HG03558 (cell line): Measurements from ENCODE around the gene DAPP1.
"Not testable (repeated sequence)": the region's sequence is repeated elsewhere in the genome, so short reads cannot be mapped to it uniquely, and the experiment has no call there.

Experiments
- ATAC-seq: cut with Tn5 transposase; IDR thresholded peaks from one replicate; pipeline ENCODE4 v1.9.1; 2021; ENCODE audit warnings: moderate number of reproducible peaks; ENCODE audit not compliant: unreplicated experiment; ENCODE audit errors: extremely low read depth

Gene DAPP1, protein sequence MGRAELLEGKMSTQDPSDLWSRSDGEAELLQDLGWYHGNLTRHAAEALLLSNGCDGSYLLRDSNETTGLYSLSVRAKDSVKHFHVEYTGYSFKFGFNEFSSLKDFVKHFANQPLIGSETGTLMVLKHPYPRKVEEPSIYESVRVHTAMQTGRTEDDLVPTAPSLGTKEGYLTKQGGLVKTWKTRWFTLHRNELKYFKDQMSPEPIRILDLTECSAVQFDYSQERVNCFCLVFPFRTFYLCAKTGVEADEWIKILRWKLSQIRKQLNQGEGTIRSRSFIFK

DNA sequence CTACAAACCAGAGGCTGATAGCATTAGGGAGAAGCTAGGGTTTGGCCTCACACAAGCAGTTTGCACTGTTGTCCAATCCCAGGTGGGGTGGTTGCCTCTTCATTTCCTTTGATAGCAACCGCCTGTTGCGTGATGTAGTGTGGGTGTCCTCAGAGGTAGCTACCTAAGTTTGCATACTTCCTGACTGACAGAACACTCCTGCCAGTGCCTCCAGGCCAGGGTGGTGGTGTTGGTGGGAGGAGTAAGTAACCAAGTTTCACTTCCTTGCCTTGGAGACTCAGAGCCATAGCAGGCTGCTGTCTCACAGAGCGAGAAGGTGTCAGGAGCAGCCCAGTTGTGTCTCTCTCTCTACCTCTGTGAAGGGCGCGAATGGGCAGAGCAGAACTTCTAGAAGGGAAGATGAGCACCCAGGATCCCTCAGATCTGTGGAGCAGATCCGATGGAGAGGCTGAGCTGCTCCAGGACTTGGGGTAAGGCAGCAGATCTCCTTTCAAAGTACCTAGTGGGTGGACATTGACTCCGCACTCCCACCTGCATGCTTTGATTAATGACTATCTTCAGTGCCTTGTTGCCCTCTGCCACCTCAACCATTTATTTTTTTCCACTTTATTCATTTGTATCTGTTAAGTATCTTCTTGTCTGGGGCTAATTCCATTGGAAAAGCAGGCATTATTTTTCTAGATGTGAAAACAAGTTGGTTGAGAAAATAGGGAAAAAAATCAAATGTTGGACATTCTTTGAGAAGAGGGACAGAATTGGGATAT, at the start of gene DAPP1:
TSS of gene DAPP1 (plus strand) at position 283 of the 764 bp plus-strand sequence. CDS start at position 370, 87 bp downstream.
- peak; percentile 97 for ATAC-seq

DNA sequence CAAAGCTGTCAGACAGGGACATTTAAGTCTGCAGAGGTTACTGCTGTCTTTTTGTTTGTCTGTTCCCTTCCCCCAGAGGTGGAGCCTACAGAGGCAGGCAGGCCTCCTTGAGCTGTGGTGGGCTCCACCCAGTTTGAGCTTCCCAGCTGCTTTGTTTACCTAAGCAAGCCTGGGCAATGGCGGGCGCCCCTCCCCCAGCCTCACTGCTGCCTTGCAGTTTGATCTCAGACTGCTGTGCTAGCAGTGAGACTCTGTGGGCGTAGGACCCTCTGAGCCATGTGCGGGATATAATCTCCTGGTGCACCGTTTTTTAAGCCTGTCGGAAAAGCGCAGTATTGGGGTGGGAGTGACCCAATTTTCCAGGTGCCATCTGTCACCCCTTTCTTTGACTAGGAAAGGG, 45.8 kb upstream of the DAPP1 start:
- not testable (repeated sequence) for ATAC-seq

DNA sequence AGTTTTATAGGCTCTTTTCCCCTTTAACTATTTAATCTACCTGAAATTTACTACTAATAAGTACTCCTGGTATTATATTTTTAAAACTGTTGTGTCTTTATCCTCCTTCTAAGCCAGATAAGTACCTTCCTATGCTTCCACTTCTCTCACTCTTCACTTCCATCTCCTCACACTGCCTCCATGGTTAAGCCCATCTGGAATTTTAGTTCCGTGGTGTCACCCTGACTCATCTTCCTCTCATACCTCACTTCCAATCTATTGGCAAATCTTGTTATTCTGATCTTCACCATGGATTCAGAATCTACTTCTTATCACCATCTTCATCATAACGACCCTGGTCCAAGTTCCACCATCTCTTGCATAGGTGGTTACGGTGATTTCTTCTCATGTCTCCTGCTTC, 32.7 kb upstream of the DAPP1 start:
- ATAC-seq: no peak

DNA sequence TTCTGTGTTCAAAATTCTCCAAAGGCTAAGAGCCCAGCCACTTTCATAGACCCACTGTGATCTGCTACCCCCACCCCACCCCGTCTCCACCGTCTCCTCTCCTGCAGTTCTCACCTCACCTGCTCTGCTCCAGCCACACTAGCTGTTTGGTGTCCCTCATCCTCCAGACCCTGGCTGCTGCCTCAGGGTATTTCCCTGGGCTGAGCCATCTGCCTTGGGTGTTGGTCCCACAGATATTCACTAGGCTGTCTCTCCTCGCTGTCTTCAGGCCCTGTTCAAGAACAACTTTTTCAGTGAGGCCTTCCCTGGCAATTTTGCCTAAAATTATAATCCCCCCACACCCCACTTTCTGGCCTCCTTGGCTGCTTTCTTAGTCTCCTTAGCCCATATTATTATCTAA, 31.8 kb upstream of the DAPP1 start:
- no peak for ATAC-seq

DNA sequence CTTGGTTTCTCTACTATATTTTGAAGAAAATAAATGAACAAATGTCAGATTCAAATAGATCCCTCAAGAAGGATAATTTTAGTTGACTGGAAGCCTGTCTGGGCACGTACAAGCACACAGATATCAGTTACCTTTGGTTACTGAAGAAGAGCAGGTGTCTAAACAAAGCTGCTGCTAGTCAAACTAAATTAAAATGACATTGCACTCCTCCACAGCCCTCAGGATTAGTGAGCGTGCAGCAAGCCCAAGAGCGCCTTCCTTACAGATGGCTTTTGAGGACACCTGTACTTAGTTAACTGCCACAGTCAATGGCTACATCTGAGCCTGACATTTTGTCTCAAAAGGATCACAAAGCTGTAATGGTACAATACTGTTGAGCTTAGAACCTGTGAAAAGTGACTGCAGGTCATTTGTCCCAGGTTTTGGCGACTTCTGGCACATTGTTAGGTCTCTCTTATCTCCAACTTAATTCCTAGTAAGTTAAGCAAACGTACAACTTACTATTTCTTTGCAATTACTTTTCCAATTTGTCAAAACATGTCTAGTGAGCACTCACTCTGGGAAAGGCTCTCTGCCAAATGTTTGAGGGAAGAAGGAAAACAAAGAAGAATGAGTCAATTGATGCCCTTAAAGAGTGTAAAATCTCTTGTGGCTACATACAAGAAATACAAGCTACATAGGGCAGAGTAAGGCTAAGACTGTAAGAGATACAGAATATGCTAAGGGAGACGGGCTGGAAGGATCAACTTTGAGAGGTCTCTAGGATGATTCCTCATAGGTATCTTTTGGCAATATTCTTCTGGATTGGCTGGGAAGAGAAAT, 25.6 kb upstream of the DAPP1 start:
- no peak for ATAC-seq

DNA sequence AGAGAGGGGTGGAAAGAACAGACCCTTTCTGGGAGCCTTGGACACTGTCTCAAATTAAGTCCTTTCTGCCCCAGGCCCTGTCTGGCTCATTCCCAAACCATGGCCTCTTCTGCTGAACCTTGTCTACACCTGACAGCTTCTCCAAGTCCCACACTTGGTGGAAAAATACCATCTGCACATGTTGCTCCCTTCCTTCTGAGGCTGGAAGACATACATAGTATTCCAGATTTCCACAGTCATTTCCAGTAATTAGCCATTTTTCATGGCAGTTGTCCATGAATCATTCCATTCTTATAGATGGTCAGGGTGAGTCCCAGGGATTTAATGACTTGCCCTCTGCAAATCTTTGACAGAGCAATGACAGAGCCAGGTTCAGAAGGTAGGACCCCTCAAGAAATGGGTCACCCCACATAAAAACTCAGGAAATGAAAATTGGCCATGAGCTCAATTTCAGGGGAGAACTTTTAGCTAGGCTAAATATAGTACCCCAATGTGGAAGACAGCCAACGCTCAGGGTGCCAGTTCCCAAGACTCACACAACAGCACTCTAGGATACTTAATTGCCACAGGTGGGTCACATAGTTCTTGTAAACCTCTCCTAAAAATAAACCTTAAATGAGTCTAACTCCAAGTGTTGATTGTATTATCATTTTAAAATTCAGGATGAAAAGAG, 16.2 kb upstream of the DAPP1 start:
- no peak for ATAC-seq

DNA sequence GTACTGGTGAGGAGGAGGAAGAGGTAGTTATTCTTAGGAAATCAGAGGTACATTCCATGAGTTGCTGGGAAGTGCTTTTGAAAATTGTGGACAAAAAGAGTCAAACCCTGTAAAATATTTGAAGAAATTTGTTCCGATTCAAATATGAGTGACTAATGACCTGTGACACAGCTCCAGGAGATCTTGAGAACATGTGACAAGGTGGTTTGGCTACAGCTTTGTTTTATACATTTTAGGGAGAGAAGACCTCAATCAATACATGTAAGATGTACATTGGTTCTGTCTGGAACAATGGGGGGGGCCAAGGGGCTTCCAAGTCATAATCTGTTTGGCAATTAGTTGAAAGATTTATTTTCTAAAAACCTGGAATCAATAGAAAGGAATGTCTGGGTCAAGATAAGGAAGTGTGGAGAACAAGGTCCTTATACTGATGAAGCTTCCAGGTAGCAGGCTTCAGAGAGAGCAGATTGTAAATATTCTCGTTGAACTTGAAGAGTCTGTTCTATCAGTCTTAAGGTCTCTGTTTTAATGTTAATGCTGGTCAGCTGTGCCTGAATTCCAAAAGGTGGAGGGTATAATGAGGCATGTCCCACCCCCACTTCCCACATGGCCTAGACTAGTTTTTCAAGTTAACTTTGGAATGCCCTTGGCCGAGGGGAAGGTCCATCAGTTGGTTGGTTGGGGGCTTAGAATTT, 15.5 kb upstream of the DAPP1 start:
- no peak for ATAC-seq

DNA sequence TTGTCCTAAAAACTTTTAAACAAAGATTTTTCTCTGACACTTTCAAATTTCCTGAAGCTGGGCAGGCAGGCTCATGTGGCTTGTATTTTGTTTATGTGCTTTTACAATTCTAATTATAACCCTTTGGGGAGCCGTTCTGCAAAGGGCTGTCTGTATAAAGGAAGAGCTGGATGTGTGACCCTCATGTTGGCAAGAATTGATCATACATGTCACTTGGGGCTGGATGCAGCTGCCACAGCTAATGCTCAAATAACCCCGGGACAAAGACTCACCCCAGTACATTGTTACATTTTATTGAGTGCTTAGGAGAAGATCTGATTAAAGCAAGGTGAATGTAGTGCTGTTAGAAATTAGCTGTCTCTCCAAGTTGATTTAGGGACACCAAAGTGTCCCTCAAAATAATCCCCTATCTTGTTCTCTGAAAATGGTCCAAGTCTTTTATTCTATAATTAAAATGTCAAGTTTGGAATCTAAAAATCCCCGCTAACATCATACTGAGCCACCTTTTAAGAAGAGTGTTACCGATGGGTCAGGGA, 13.0 kb upstream of the DAPP1 start:
- ATAC-seq: no peak

DNA sequence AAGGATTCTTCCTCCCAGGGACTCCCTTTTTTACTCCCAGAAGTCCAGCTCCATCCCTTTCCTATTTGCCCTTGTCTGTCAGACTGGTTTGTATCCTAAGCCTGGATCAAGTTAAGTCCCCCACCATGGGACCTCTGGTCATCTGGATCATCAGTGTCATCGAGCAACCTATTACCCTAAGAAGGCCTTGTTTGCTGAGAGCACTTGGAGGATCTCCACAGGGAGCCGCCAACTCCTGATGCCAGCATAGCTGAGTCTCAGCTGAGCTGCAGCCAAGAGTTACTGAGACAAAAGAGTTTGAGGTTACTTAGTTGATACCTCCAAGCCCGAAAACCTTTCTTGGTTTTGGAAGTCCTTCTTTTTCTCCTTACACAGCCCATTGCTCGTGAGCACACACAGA, 10.1 kb upstream of the DAPP1 start:
- no peak for ATAC-seq

DNA sequence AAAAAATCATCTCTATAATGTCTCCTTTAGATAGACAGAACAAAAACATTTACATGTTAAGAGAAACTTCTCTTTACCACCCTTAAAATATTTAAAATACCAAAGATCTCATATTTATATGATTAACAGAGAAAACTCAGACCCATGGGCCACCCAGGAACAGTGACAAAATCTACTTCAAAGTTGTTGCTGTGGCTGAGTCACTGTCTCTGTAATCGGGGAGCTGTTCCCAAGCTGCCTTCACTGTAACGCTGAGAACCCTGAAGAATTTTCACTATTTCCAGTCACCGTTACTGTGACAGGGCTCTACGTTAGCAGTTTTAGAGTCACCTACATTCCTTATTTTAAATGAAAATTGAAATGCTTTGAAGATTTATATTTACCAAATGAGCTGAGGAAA, 9.0 kb upstream of the DAPP1 start:
- ATAC-seq: no peak

DNA sequence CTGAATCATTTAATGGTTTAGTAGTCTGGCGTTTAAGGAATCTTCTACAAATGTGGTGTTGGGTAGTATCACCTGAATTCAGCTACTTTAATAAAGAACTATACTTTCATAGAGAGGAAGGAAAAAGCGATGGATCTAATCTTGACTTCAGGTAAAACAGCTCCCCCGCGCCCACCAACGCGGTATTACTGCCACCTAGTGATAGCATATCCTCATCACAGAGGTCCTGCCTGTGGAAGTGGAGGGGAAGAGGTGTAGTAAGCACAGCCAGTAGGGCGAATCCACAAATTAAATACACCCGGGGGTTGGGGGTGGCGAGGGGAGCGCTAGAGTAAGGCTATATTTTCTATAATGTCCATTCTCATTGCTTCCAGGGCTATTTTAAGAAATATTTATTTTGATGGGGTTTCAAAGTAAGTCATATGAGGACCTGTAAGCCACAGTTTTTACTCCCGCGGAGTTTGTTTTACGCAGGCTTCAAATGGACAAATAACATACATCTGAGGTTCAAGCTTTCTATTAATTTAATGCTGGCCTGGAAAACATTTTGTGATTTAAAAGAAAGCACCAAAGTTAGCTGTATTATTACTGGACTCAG, 8.3 kb upstream of the DAPP1 start:
- no peak for ATAC-seq

DNA sequence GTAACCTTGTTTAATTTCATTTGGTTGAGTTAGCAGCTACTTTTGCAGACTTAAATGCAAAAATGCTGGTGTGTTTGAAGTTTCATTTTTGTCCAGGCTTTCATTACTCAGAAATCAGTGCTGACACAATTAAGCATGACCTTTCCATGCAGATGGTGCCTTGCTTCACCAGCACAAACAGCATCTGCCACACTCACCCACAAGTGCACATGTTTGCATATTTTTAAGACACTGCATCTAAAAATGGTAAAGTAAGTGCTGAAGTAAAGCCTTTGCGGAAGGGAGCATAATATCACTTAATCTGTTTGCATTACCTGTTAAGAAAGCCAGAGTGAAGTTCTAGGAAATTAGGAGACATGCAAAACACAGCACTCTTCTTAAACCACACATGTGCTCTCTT, 7.3 kb upstream of the DAPP1 start:
- ATAC-seq: no peak

DNA sequence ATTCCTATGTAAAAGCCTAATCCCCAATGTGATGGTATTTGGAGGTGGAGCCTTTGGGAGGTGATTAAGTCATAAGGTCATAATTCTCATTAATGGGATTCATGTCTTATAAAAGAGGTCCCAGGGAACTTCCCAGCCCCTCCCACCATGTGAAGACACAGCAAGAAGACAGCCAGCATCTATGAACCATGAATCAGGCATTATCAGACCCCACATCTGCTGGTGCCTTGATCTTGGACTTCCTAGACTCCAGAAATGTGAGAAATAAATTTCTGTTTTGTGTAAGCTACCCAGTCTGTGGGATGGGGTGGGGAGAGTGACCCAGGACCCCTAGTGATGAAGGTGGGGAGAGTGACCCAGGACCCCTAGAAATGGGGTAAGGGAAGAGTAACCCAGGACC, 6.1 kb upstream of the DAPP1 start:
- ATAC-seq: no peak

DNA sequence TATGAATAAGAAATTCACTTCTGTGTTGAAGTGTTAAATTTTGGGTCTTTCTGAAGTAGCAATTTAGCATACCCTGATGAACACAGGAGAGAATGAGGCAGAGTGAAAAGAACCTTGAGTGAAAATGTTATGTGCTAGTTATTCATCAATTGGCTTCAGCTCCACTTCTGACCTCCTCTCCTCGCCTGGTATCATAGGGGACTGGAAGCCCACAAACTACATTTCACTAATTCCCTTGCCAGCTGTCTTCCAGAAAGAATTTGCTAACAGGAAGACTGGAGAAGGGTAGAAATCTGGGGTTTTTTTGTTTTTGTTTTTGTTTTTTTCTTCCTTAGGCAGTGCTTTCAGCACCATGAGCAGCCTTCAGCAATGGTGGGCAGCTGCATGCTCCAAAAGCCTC, 5.5 kb upstream of the DAPP1 start:
- no peak for ATAC-seq

DNA sequence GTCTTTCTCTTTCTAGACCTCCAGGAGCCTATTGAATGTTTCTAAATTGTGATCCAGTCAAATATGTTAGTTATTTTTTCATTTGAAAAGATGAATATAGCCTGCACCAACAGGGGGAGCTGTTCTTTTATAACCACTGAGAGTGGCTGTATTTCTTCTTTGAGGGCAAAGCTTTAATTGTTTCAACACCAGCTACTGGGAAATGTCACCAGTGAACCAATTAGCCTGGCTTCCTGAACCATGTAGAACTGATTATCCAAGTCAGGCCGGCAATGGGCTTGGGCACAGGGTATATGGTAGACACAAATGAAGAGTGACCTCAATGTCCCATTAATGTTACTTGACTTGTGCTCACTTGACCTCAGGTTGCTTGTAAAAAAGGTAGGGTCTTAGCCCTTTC, 4.8 kb upstream of the DAPP1 start:
- ATAC-seq: no peak

DNA sequence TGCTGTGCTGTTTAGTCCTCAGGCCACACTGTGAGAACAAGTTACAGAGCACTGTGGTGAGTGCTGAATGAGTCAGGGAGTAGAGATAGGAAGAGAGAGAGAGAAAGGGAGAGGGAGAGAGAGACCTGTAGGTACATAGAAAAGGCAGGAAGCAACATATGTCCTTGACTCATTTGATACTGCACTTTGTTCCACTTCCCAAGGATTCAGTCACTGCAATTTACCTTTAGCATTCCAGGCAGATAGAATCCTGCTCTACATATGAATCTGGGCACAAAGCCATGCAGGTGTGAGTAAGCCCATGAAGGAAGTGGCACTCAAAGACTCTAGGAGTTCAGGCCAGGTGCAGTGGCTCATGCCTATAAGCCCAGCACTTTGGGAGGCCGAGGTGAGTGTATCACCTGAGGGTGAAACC, 1.0 kb upstream of the DAPP1 start:
- ATAC-seq: no peak

DNA sequence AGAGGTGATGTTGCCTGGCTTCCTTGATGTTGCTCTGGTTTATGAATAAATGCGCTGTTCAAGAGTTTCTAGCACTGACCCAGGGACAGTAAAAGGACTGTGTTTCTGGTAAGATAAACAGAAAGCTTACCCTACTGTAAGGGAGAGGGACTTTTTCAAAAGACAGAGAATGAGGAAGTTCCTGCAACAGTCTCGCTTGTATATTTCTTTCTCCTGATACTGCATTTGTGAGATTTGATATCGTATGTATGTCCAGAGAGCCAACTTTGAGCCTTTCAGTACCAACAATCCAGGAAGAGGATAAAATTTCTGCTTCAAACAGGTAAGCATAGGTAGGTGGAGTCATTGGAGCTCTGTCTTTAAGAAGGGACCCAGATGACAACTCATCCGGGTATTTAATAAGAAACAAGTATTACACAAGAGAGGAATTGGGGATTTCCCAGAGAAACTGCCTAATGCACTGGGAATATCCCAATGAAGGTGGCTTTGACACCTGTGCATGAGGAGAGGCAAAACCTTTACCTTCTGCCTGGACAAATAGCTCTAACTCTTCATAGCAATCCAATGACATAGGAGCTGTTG, 773 bp downstream of the DAPP1 start:
- no peak for ATAC-seq

DNA sequence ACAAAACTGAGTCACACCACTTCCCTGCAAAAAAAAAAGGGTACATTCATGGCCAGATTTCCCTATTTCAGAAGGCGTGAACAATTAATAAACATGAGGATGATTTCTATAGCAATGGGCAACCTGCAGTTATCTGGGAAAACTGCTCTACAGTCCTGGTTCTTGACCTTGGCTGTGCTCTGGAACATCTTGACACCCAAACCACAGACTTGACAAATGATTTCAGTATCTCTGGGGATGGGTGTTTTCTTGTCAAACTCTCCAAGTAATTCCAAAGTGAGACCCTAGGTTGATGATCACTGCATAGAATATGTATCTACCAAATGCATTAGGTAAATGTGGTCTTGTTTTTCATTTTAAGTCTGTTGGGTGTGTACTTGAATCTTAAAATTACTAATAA, 2.0 kb downstream of the DAPP1 start:
- ATAC-seq: no peak

DNA sequence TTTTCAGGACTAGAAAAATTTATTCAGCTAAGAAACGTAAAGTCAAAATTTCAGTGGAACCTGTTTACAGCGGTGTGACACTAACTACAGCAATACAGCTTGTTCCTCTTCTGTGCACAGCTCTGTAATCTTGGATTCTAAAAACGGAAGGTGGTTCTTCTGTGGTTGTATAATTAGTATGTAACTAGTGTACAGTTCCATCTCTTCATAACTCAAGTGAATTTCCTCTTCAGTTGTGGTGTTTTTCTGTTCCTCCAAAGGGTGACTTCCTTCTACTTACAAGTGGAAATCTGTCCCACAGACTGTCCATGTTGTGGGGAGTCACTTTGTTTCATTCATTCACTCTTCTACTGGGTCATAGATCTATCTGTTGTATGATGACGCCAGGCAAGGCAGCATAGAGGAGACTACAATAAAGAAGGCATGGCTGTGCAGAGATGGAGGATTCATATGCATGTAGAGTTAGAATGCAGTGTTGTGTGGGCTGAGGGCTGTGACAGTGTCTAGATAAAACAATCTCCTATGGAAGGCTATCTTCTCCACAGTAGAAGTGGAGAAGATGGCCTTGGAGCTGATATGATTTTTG, 5.4 kb downstream of the DAPP1 start:
- ATAC-seq: peak; percentile 74
